A549 treated with Hydrocortisone at 1 μM for 4 hours (cell line): ENCODE results near the gene POM121L12. TPM values are rescaled to one million over a fixed set of nuclear protein-coding genes. Genes with fewer than 3 reads are reported as not detected.

Source experiments
- total RNA-seq: library from RNA; stranded (reverse); fragments of 200-300 nt; extraction: Qiagen RNA extraction; gene quantifications from 5 replicates; pipeline ENCODE4 v1.2.3, GENCODE V29; 2022

The POM121L12 gene
- not detected in 5 replicates for total RNA-seq

DNA sequence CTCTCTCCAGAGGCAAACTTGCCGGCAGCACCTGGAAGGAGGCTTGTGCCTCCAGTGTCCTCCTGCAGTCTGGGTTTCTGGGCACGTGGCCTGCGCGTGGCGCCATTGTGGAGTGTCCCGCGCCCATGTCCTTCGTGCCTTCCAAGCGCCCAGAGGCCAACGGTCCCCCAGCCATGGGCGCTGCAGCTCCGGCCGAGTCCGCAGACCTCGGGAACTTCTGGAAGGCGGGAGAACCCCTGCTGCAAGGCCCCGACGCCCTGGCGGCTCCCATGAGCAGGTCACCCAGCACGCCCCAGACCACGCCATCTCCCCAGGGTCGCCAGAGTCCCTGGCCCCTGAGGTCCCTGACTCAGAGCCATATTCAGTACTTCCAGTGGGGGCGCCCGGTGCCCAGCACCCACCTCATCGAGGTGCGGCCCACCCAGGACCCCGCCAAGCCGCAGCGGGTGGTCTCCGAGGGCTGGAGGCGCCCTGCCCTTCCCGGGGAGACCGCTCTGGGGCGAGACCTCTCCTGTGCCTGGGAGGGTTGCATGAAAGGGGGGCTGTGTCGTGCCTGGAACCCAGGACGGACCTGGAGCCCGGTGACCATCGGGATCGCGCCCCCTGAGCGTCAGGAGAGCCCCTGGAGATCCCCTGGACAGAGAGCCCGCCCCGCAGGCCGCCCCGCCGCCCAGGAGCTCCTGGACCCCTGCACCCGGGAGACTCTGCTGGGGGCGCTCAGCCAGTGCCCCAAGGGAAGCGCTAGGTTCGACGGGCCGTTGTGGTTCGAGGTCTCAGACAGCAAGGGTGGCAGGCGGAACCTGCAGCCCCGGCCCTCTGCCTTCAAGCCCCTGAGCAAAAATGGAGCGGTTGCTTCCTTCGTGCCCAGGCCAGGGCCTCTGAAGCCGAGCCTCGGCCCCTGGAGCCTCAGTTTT, at the start of gene POM121L12:
Gene POM121L12, plus strand, starts transcription at position 135 of the 914 bp plus-strand sequence. Its CDS starts 39 bp downstream, at position 174.

